A549 (cell line): ENCODE measurements around the gene CNIH1.

ENCODE experiments used
- CTCF ChIP-seq: fragments of >200 bp; sonication (Bioruptor Twin); formaldehyde crosslinking; IDR thresholded peaks from 3 replicates; pipeline ENCODE4 v1.5.1; 2016
- EHMT2 ChIP-seq: fragments of 200-600 bp; sonication (generic); IDR thresholded peaks from 2 replicates; pipeline ENCODE4 v1.6.1; 2016; ENCODE audit warnings: antibody characterized with exemption, low read depth, mild to moderate bottlenecking, moderate library complexity
- ELK1 ChIP-seq: fragments of 150-350 bp; IDR thresholded peaks from 2 replicates; pipeline ENCODE4 v1.6.1; 2014; ENCODE audit warnings: low read depth, mild to moderate bottlenecking, low read length
- JUN ChIP-seq, 2 experiments: fragments of >200 bp; sonication (Bioruptor Twin); formaldehyde crosslinking; IDR thresholded peaks; 2 replicates in 1 of 2; 3 replicates in 1 of 2; pipeline ENCODE4 v1.6.1; 2016 to 2017
- MAFK ChIP-seq: fragments of 450-650 bp; IDR thresholded peaks from 2 replicates; pipeline ENCODE4 v1.6.1; 2014; ENCODE audit not compliant: partially characterized antibody
- POLR2A ChIP-seq: IDR thresholded peaks from 2 replicates; pipeline ENCODE4 v1.6.1; 2012; ENCODE audit warnings: mild to moderate bottlenecking, low read length
- REST ChIP-seq: fragments of 200-600 bp; sonication (generic); IDR thresholded peaks from 2 replicates; pipeline ENCODE4 v1.6.1; 2016; ENCODE audit warnings: antibody characterized with exemption, mild to moderate bottlenecking, moderate library complexity

GRCh38 chr14:54374117-54374884 is 66.9 kb downstream of the CNIH1 start:
- TF ChIP-seq CTCF (no peak), EHMT2 (no peak), JUN (IDR thresholded peaks at IDR 0.05) (no peak), REST (no peak), ELK1 (no peak), POLR2A (no peak), MAFK (no peak)
